C1 segment of cervical spinal cord (tissue), 14 donors: ENCODE results near the gene IRF3.
A peak's percentile ranks its signal among the peaks of the same experiment; 100 is the strongest.

Experiments
- DNase-seq, 14 donors: peaks; one replicate each; lab custom pipeline; 2025; lab: John Stamatoyannopoulos, UW

Gene IRF3, protein sequence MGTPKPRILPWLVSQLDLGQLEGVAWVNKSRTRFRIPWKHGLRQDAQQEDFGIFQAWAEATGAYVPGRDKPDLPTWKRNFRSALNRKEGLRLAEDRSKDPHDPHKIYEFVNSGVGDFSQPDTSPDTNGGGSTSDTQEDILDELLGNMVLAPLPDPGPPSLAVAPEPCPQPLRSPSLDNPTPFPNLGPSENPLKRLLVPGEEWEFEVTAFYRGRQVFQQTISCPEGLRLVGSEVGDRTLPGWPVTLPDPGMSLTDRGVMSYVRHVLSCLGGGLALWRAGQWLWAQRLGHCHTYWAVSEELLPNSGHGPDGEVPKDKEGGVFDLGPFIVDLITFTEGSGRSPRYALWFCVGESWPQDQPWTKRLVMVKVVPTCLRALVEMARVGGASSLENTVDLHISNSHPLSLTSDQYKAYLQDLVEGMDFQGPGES

DNA sequence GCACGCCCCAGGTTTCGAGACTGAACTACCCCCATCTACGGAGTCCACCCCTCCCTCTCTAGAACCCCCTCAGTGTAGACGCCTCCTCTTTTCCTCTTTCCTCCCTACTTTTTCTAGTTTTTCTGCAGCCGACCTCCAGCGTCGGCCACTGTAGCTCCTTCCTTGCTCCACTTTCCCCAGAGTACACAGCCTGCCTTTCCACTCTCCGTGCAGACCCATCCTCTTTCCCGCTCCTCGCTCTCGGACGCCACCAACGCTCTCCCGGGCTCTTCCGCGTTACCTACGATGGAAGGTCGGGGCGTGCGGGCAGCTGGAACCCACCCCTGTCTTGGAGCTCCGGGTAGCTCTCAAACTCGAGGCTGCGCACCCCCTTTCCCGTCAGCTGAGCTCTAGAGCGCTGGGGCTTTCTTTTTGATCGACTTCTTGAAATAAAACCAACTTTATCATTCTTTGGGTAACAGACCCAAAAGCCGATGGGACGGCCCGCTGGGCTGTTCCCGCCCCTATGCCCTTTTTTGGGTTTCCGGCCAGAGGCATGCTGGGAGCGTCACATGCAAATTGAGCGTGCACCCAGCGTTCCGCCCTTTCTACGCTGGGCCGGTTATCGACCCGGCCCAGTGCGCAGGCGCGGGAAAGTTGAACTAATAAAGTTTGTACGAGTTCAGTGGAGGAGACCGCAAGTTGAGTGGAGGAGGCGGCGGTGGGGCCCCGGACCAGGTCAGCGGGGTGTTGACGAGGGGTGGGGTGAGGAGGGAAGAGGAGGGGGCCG is at the start of gene IRF3, which contains the start of gene BCL2L12:
TSS of gene IRF3 (minus strand) at position 507 of the 769 bp plus-strand sequence. CDS start 1,019 bp downstream, outside the sequence.
TSS of gene BCL2L12 (plus strand) at position 583 of the 769 bp plus-strand sequence. CDS start 760 bp downstream, outside the sequence.
- peak; percentile 47 to 96 (median 90) for DNase-seq

DNA sequence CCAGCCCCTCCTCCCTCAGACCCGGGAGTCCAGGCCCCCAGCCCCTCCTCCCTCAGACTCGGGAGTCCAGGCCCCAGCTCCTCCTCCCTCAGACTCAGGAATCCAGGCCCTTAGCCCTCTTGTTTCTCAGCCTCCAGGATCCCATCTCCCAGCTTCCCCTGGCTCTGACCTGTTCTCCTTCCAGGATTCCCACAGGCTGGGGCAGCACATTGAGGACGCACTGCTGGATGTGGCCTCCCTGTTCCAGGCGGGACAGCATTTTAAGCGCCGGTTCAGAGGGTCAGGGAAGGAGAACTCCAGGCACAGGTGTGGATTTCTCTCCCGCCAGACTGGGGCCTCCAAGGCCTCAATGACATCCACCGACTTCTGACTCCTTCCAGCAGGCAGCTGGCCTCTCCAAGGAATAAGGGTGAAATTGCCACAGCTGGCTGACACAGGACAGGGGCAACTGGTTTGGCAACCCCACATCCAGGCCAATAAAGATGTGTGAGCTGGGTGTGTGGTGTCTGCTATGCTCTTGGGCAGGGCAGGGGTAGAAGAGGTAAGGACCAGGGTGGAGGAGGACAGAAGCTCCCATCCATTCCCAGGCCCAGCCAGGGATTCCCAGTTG is 47.7 kb upstream of the IRF3 start:
- DNase-seq = no peak

DNA sequence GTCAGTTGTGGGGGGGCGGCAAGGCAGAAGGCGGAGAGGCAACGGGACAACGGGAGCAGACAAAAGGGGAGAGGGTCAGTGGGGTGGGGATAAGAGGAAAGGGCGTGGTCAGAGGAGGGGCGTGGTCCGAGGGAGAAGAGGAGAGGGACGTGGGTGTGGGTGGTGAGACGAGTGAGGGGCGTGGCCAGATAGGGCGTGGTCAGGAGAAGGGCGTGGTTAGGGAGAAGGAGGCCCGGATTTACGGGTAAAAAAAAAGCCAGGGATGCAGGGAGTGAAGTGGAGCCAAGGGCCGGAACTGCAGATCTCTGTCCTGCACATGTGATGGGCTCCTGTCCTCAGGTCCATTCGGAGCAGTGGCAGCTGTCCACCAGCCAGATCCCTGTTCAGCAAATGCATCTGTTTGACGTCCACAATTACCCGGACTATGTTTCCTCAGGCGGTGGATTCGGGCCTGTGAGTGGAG is 46.8 kb upstream of the IRF3 start:
- no peak for DNase-seq

DNA sequence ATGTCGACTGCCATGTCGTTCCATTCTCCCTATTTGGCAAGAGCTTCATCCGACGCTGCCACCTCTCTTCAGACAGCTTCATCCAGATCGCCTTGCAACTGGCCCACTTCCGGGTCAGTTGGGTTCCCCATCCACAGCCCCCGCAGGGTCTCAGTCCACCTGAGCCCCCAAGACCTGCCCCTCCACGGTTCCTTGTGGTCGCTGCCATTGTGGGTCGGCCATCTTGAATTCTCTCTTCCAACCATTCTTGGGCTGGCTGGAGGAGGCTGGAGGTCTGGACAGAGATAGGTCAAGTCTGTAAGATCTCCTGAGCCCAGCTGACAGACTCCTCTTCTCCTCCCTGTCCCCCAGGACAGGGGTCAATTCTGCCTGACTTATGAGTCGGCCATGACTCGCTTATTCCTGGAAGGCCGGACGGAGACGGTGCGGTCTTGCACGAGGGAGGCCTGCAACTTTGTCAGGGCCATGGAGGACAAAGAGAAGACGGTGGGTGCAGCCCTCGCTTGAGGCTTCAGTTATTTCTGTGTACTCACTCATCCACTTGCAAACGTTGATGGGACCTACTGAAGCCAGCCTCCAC is 44.8 kb upstream of the IRF3 start:
- DNase-seq = no peak

DNA sequence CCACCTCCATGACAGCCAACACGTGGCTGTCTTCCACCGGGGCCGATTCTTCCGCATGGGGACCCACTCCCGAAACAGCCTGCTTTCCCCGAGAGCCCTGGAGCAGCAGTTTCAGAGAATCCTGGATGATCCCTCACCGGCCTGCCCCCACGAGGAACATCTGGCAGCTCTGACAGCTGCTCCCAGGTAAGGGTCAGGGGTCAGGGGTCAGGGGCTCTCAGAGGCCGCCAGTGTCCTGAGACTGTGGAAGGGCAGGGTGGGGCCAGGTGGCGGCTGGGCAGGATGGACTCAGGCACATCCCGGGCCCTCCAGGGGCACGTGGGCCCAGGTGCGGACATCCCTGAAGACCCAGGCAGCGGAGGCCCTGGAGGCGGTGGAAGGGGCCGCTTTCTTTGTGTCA is 40.3 kb upstream of the IRF3 start:
- no peak for DNase-seq

DNA sequence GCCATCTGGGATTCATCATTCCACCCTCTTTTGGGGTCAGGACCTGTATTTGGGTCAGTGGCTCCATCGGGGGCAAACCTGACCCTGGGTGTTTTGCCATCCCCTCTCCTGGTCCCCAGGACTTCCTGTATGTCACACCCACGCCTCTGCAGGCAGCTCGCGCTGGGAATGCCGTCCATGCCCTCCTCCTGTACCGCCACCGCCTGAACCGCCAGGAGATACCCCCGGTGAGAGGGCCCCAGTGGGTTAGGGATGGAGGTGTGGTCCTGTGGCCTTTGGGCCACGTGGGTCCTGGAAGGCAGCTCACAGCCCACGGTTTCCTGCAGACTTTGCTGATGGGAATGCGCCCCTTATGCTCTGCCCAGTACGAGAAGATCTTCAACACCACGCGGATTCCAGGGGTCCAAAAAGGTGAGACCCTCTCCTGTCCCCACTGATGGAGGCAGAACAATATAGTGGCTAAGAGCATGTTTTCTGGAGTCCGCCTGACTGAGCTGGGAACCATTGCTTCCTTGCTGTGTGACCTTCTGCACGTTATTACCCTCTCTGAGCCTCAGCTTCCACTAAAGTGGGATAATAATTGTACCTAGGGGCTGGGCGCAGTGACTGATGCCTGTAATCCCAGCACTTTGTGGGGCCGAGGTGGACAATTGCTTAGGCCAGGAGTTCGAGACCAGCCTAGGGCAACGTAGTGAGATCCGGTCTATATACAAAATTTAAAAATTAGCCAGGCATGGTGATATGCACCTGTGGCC is 39.4 kb upstream of the IRF3 start:
- DNase-seq = no peak

DNA sequence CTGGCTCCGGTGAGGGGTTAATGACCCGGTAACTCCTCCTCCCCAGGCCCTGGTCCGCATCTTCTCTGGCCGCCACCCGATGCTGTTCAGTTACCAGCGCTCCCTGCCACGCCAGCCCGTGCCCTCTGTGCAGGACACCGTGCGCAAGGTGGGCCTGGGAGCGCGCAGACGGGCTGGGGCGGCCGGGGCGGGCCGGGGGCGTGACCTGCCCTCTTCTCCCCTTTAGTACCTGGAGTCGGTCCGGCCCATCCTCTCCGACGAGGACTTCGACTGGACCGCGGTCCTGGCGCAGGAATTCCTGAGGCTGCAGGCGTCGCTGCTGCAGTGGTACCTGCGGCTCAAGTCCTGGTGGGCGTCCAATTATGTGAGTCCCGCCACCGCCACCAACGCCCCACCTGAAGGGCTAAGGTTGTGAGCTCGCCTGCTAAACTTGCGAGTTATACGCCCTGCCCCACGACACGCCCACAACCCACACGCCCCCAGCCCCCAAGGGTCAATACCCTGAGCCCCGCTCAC is 35.7 kb upstream of the IRF3 start:
- no peak for DNase-seq

DNA sequence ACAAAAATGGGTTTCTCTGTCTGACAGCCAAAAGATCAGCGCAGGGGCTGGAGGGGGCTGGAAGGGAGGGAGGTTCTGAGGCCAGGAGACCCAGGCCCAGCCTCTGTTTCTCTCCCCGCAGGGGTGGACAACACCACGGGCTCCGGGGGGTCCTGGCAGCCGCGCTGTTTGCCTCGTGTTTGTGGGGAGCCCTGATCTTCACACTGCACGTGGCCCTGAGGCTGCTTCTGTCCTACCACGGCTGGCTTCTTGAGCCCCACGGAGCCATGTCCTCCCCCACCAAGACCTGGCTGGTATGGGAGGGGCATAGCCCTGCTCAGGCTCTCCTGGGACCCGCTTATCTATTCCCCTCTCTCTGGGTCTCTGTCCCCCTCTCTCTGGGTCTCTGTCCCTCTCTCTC is 34.9 kb upstream of the IRF3 start:
- DNase-seq = no peak

DNA sequence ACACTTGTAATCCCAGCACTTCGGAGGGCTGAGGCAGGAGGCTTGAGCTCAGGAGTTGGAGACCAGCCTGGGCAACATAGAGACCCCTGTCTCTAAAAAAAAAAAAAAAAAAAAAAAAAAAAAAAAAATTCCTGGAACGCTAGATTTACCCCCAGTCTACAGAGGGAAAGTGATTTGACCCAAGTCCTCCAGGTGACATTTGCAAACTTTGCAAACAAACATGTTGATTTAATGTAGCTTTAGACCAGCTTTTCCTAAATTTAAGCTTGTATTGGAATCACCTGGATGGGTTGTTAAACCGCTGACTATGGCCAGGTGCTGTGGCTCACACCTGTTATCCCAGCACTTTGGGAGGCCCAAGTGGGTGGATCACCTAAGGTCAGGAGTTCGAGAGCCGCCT is 33.7 kb upstream of the IRF3 start:
- DNase-seq = no peak

DNA sequence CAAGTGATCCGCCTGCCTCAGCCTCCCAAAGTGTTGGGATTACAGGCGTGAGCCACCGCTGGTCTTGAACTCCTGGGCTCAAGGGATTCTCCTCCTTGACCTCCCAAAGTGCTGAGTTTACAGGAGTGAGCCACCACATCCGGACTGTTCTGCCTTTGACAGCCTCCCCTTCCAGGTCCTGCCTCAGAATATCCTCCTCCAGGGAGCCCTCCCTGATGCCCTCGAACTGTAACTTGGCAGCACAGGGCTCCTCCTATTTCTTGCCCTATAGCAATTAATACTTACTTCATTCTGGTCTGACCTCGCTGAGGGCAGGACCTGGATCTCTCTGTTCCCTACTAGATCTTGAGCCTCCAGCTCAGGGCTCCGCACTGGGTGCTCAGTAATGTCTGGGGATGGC is 31.2 kb upstream of the IRF3 start:
- no peak for DNase-seq

DNA sequence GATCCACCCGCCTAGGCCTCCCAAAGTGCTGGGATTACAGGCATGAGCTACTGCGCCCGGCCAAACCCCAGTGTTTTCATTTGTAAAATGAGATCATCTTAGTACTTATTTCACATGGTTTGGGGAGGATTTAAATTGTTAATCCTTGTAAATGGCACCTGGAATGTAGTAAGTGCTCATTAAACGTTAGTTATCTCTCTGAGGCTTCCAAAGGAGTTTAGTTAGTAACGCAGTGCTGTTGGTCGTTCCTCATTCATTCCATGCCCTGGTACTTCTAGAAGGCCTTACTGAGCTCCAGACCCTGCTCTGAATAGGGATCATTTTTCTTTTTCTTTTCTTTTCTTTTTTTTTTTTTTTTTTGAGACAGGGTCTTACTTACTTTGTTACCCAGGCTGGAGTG is 30.5 kb upstream of the IRF3 start:
- no peak for DNase-seq

DNA sequence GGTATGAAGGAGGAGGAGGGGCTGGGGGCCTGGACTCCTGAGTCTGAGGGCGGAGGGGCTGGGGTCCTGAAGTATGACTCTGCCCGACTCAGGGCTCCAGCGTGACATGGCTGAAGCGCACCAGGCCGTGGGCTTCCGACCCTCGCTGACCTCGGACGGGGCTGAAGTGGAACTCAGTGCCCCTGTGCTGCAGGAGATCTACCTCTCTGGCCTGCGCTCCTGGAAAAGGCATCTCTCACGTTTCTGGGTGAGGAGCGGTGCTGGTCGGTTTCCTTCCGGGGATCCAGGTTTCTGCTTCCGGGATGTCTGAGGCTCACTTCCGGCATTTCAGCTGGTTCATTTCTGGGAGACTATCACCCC is 26.5 kb upstream of the IRF3 start:
- DNase-seq = peak in 1 of 14 donors; percentile 75

DNA sequence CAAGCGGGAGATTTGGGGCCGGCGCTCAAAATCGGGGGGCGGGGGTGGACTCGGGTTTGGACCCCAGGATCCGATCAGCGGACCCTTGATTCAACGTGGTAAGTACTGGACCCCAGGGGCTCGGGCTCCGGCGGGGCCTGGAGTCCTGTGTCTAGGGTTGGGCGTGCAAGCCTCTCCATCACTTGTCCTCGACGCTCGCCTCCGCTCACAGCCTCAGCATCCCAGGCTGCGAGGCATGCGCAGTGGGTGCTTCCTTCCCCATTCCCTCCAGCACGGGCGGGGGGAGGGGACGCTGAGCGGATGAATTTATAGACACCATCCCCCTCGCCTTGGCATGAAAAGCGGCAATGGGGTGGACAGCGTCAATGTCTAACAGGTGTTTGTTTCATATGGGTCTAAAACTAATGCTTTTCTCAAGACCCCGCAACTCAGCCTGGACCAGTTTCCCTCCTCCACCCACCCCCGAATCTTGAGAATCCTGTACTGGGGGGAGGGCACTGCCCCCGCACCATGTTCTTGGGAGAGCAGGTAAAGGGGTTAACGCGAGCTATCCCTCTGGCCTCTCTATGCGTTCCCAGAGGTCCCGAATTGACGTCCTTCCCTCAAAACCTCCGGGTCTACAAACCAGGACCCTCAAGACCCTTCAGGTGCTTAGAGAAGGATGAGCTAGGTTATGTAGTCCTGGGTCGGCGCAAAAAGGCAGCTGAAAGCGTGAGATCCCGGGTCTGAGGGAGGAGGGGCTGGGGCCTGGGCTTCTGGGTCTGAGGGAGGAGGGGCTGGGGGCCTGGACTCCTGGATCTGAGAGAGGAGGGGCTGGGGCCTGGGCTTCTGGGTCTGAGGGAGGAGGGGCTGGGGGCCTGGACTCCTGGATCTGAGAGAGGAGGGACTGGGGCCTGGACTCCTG is 25.8 kb upstream of the IRF3 start:
- DNase-seq = peak in 12 of 14 donors; percentile 34 to 85 (median 66)

DNA sequence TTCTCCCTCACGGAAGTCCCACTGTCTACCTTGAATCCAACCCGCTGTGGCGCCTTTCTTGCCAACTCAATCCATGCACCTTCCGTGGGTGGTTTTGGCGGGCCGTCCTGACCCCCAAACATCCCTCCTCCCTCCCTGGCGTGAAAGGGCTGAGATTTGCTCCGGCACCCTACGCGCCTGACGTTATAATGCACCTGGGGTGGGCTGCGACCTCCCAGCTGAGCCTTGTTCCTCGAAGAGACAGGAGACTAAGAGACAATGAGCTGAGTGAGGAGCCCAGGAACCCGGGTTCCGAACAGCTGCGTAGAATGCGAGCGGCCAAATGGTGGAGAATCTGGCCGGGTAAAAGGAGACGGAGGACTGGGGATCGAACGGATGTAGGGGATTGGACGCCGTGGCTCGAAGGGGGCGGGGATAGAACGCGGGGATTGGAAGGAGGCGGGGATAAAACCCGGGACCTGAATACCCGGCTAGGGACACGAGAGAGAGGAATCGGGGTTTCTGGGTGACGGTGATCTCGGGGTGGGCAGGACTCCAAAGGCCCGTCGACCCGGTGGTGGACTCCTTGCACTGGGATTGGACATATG is 25.1 kb upstream of the IRF3 start, which contains the start of gene CPT1C:
TSS of gene CPT1C (plus strand) at position 461 of the 587 bp plus-strand sequence. CDS start 1,137 bp downstream, outside the sequence.
- peak in 12 of 14 donors; percentile 39 to 93 (median 70) for DNase-seq

DNA sequence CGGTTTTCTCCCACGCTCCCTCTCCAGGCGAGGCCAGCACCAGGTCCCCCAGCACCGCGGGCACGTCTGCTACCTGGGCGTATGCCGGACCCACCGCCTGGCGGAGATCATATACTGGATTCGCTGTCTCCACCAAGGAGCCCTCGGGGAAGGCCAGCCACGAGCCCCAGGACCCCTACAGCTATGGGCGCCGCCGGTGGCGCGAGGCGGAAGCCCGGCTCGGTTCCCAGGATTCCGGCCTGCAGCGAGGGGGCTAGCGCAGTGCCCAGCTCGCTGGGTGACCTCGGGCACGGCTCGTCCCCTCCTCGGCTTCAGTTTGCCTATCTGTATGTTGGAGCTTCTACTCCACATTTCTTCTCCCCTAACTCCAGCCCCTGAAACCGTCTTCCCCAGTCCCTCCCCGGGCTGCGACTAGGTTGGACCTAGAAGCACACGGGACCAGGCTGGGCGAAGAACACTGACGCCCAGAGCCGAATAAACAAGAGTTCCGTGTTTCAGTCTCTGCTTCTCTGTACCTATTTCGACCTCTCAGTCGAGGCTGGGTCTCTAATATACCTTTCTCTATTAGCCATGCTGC is 24.5 kb upstream of the IRF3 start:
- peak in 2 of 14 donors; percentile 27 to 30 for DNase-seq

DNA sequence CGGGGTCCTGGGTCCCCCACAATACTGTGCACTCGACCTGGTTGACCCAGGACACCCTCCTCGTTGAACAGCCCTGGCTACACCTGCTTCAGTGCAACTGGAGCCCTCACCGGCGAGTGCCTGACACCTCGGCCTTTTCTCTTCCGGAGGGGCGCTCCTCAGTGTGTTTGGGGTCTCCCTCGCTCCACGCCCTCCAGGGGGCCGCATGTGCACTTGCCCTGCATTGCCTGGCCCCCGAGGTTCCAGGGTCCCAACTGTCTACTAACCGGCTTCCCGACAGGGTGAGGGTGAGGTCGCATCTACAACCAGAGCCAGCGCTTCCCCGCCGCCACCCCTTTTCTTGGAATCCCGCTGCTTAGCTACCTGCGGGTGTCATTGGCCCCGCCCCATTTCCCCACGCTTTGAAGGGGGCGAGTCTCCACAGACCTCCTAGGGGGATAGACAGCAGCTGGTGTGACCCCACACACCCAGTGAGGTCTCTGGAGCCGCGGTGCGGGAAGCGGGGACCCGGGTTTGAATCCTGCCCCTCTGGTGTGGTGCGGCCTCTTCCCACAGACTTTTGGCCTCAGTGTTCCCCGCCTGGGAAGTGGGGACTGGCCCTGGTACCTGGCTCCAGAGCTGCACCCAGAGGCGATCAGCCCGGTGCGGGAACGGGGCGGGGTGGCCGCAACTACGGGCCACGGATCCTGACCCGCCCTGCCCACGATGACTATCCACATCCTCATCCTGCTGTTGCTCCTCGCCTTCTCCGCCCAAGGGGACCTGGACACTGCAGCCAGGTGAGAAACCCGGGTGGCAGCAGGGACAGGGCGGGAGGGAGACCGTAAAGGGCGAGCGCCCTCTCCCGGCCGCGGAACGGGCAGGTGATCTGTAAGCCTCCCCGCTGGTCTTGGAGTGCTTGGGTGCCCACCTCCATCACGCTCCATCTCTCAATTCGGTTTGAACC is 23.7 kb upstream of the IRF3 start, which contains the start of gene ADM5:
TSS of gene ADM5 (plus strand) at position 462 of the 946 bp plus-strand sequence. CDS start at position 706, 244 bp downstream.
- peak in 7 of 14 donors; percentile 6 to 74 (median 22) for DNase-seq

DNA sequence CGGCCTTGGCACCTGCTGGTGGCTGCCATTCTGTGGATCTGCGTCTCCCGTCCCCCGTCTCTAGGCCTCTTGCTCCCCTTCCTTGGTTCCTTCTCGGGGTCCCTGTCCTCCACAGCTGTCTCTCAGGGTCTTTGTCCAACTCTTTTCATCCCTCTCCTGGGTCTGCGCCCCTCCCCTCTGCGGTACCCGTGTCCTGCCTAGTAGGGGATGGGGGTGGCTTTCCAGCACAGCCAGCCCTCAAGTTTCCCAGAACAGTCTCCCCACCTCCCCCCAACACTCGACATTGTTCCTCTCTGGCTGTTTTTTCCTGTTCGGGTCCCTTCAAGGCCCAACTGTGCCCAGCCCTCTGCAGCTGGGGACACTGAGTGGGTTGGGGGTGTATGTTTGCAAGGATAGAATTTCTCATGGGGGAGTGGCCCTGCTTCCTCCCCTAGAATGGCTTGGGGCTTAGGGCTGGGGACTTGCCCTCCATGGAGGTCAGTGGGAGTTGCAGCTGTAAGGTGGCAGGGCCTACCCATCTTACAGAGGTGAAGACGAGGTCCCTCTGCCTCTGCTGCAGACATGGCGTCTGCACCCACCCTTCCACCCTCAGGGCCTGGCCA is 23.0 kb upstream of the IRF3 start:
- no peak for DNase-seq
